ENCODE measurements around the gene AGPAT1. TPM values are rescaled to one million over a fixed set of nuclear protein-coding genes. Genes with fewer than 3 reads are reported as not detected.

AGPAT1 gene
- total and polyA plus RNA-seq, 2 experiments from 2014 or later = 39.8 to 82.1 TPM

DNA sequence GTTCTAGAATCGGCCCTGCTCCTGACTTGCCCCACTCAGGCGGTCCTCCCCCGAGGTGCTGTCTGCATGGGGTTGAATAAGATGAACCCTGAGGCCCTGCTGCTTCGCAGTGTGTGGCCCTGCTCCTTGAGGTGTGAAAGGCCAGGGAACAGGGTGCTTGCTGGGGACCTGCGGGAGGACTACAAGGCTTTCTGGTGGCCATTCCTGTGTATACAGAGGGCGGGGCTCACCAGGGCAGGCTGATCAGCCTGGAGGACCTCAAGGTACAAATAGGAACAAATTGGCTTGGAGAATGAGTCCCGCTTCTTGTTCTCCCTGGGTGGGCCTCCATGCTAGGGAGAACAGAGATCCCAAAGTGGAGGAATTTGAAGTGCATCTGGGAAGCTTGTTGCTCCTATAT is 42.3 kb upstream of the AGPAT1 start (continued):
- TF ChIP-seq, protein P1, sequence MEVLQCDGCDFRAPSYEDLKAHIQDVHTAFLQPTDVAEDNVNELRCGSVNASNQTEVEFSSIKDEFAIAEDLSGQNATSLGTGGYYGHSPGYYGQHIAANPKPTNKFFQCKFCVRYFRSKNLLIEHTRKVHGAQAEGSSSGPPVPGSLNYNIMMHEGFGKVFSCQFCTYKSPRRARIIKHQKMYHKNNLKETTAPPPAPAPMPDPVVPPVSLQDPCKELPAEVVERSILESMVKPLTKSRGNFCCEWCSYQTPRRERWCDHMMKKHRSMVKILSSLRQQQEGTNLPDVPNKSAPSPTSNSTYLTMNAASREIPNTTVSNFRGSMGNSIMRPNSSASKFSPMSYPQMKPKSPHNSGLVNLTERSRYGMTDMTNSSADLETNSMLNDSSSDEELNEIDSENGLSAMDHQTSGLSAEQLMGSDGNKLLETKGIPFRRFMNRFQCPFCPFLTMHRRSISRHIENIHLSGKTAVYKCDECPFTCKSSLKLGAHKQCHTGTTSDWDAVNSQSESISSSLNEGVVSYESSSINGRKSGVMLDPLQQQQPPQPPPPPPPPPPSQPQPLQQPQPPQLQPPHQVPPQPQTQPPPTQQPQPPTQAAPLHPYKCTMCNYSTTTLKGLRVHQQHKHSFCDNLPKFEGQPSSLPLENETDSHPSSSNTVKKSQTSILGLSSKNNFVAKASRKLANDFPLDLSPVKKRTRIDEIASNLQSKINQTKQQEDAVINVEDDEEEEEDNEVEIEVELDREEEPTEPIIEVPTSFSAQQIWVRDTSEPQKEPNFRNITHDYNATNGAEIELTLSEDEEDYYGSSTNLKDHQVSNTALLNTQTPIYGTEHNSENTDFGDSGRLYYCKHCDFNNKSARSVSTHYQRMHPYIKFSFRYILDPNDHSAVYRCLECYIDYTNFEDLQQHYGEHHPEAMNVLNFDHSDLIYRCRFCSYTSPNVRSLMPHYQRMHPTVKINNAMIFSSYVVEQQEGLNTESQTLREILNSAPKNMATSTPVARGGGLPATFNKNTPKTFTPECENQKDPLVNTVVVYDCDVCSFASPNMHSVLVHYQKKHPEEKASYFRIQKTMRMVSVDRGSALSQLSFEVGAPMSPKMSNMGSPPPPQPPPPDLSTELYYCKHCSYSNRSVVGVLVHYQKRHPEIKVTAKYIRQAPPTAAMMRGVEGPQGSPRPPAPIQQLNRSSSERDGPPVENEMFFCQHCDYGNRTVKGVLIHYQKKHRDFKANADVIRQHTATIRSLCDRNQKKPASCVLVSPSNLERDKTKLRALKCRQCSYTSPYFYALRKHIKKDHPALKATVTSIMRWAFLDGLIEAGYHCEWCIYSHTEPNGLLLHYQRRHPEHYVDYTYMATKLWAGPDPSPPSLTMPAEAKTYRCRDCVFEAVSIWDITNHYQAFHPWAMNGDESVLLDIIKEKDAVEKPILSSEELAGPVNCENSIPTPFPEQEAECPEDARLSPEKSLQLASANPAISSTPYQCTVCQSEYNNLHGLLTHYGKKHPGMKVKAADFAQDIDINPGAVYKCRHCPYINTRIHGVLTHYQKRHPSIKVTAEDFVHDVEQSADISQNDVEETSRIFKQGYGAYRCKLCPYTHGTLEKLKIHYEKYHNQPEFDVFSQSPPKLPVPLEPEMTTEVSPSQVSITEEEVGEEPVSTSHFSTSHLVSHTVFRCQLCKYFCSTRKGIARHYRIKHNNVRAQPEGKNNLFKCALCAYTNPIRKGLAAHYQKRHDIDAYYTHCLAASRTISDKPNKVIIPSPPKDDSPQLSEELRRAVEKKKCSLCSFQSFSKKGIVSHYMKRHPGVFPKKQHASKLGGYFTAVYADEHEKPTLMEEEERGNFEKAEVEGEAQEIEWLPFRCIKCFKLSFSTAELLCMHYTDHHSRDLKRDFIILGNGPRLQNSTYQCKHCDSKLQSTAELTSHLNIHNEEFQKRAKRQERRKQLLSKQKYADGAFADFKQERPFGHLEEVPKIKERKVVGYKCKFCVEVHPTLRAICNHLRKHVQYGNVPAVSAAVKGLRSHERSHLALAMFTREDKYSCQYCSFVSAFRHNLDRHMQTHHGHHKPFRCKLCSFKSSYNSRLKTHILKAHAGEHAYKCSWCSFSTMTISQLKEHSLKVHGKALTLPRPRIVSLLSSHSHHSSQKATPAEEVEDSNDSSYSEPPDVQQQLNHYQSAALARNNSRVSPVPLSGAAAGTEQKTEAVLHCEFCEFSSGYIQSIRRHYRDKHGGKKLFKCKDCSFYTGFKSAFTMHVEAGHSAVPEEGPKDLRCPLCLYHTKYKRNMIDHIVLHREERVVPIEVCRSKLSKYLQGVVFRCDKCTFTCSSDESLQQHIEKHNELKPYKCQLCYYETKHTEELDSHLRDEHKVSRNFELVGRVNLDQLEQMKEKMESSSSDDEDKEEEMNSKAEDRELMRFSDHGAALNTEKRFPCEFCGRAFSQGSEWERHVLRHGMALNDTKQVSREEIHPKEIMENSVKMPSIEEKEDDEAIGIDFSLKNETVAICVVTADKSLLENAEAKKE (CRISPR knock-in tag; IDR thresholded peaks at IDR 0.05) = no peak
- TF ChIP-seq, protein P2, sequence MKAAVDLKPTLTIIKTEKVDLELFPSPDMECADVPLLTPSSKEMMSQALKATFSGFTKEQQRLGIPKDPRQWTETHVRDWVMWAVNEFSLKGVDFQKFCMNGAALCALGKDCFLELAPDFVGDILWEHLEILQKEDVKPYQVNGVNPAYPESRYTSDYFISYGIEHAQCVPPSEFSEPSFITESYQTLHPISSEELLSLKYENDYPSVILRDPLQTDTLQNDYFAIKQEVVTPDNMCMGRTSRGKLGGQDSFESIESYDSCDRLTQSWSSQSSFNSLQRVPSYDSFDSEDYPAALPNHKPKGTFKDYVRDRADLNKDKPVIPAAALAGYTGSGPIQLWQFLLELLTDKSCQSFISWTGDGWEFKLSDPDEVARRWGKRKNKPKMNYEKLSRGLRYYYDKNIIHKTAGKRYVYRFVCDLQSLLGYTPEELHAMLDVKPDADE (IDR thresholded peaks at IDR 0.05) = no peak
- TF ChIP-seq STAT1 (IDR thresholded peaks at IDR 0.05; ENCODE audit: unreplicated experiment) (no peak), ZNF114 (CRISPR knock-in tag; IDR thresholded peaks at IDR 0.05) (no peak)

DNA sequence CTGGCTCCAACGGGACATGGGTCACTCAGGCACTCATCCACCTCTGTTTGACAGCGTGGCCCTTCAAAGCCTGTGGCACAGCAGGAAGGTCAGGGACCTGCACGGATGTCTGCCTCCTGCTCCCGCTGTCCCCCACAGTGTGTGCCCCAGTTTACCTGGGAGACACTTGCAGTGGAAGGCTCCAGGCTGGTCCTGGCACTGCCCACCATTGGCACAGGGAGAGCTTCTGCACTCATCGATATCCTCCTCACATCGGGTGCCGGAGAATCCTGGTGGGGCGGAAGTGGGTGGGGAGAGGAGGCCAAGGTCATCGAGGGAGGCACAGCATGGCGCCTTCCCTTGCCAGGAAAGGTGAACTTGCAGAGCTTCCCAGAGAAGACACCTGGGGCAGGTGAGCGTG is 41.1 kb upstream of the AGPAT1 start:
- H3K27me3 ChIP-seq (ENCODE audit: insufficient read depth) = no peaks in the 10 kb centered on the region
- no peaks in the 10 kb centered on the region for H4K20me1 ChIP-seq (replicated peaks; ENCODE audit: insufficient read depth)
- ATAC-seq (no peak), DNase-seq (ENCODE audit: low spot score) (no peak)
- H3K4me1 ChIP-seq (ENCODE audit: insufficient read depth) = no peaks in the 10 kb centered on the region
- H3K9me3 Mint-ChIP-seq = no peaks in the 10 kb centered on the region; the same call in 2 of the 3 replicates
- no peaks in the 10 kb centered on the region for H3K36me3 ChIP-seq (ENCODE audit: insufficient read depth)
- no peak overlapping the region for H3K27ac ChIP-seq (ENCODE audit: low read depth)
- H3K4me1 Mint-ChIP-seq = no peaks in the 10 kb centered on the region
- no peak overlapping the region for H3K4me2 ChIP-seq
- H3K9me2 ChIP-seq (ENCODE audit: insufficient read depth) = 0 out of 2 replicates have a peak, but pooled peaks cover 3% of the 10 kb centered on the region
- no peak overlapping the region for H2AFZ ChIP-seq
- no peaks in the 10 kb centered on the region for H3K36me3 Mint-ChIP-seq (ENCODE audit: low read depth)
- H3K4me3 Mint-ChIP-seq = no peak overlapping the region
- peaks cover 9% of the 10 kb centered on the region for H3K27me3 Mint-ChIP-seq (ENCODE audit: insufficient read depth, low read depth, poor library complexity)
- no peaks in the 10 kb centered on the region for H3K79me2 ChIP-seq (replicated peaks; ENCODE audit: insufficient read depth)
- H3K4me3 ChIP-seq = no peak overlapping the region
- H3K27ac Mint-ChIP-seq = no peak overlapping the region
- no peaks in the 10 kb centered on the region for H3F3A ChIP-seq (replicated peaks; ENCODE audit: low read depth)
- TF ChIP-seq ZNF114 (CRISPR knock-in tag; IDR thresholded peaks at IDR 0.05) = no peak
- TF ChIP-seq, protein P3, sequence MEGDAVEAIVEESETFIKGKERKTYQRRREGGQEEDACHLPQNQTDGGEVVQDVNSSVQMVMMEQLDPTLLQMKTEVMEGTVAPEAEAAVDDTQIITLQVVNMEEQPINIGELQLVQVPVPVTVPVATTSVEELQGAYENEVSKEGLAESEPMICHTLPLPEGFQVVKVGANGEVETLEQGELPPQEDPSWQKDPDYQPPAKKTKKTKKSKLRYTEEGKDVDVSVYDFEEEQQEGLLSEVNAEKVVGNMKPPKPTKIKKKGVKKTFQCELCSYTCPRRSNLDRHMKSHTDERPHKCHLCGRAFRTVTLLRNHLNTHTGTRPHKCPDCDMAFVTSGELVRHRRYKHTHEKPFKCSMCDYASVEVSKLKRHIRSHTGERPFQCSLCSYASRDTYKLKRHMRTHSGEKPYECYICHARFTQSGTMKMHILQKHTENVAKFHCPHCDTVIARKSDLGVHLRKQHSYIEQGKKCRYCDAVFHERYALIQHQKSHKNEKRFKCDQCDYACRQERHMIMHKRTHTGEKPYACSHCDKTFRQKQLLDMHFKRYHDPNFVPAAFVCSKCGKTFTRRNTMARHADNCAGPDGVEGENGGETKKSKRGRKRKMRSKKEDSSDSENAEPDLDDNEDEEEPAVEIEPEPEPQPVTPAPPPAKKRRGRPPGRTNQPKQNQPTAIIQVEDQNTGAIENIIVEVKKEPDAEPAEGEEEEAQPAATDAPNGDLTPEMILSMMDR (conservative IDR thresholded peaks at IDR 0.05; ENCODE audit: low read depth in 2 of 2) = no peak
- no peak for TF ChIP-seq POLR2AphosphoS5 (IDR thresholded peaks at IDR 0.05; ENCODE audit: low read depth)
- TF ChIP-seq JUNB (IDR thresholded peaks at IDR 0.05; ENCODE audit: unreplicated experiment) = no peak
- no peak for TF ChIP-seq CREB1 (CRISPR knock-in tag; IDR thresholded peaks at IDR 0.05; ENCODE audit: low read depth)
- TF ChIP-seq EZH2phosphoT487 (IDR thresholded peaks at IDR 0.05; ENCODE audit: unreplicated experiment) = no peak
- TF ChIP-seq, protein P4, sequence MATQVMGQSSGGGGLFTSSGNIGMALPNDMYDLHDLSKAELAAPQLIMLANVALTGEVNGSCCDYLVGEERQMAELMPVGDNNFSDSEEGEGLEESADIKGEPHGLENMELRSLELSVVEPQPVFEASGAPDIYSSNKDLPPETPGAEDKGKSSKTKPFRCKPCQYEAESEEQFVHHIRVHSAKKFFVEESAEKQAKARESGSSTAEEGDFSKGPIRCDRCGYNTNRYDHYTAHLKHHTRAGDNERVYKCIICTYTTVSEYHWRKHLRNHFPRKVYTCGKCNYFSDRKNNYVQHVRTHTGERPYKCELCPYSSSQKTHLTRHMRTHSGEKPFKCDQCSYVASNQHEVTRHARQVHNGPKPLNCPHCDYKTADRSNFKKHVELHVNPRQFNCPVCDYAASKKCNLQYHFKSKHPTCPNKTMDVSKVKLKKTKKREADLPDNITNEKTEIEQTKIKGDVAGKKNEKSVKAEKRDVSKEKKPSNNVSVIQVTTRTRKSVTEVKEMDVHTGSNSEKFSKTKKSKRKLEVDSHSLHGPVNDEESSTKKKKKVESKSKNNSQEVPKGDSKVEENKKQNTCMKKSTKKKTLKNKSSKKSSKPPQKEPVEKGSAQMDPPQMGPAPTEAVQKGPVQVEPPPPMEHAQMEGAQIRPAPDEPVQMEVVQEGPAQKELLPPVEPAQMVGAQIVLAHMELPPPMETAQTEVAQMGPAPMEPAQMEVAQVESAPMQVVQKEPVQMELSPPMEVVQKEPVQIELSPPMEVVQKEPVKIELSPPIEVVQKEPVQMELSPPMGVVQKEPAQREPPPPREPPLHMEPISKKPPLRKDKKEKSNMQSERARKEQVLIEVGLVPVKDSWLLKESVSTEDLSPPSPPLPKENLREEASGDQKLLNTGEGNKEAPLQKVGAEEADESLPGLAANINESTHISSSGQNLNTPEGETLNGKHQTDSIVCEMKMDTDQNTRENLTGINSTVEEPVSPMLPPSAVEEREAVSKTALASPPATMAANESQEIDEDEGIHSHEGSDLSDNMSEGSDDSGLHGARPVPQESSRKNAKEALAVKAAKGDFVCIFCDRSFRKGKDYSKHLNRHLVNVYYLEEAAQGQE (IDR thresholded peaks at IDR 0.05; ENCODE audit: unreplicated experiment) = no peak

Measured in GM23338 (cell line).